K562 (cell line): ENCODE measurements around the gene ZCWPW1. TPM values are rescaled to one million over a fixed set of nuclear protein-coding genes. Genes with fewer than 3 reads are reported as not detected.

Experiments
- ATAC-seq: fragments of 200-7000 bp; cut with Tn5 transposase; 3 replicates; pipeline ENCODE4 v1.9.1; 2020; ENCODE audit warnings: moderate library complexity
- BruUV-seq: library from RNA; stranded (reverse); fragments of 400-500 nt; replicated peaks from 2 replicates; lab custom pipeline; 2021; lab: Mats Ljungman, UMichigan
- CTCF ChIA-PET: fragments of 300-600 bp; formaldehyde crosslinking; extraction: SDS; loops from one replicate; lab custom pipeline; 2021; ENCODE audit warnings: low intra/inter-chr PET ratio; lab: Yijun Ruan, JAX
- POLR2A ChIA-PET: fragments of 300-600, 350-650 bp; sonication (Branson Sonifier 250); formaldehyde crosslinking; extraction: SDS; loops from one replicate; lab custom pipeline; 2021; ENCODE audit warnings: antibody characterized with exemption, inconsistent platforms; lab: Yijun Ruan, JAX
- DNase-seq, 4 experiments: peaks; one replicate each; pipeline versions ENCODE4 v3.0.0 to v3.0.0-alpha.2; 2011 to 2018; ENCODE audit warnings: low spot score in 3 of 4, mixed read lengths in 3 of 4; ENCODE audit errors: extremely low read depth in 1 of 4
- FAIRE-seq: peaks from 2 replicates; lab custom pipeline; 2011; peaks lifted over from hg19 to GRCh38; lab: Jason Lieb, UNC
- H2AFZ ChIP-seq: 2 replicates; pipeline ENCODE4 v1.6.0; 2011; ENCODE audit warnings: low read depth, low read length, control low read depth, inconsistent platforms
- H3K27ac ChIP-seq: fragments of 200-600 bp; 3 replicates; pipeline ENCODE4 v1.8.0; 2011; ENCODE audit warnings: low read depth, mild to moderate bottlenecking, control low read depth, inconsistent platforms, low read length, moderate library complexity, mixed read lengths; ENCODE audit errors: extremely low read depth
- H3K27me3 ChIP-seq, 2 experiments: fragments of 300-600 bp in 1 of 2; 2 replicates in 1 of 2; 3 replicates in 1 of 2; pipeline versions ENCODE4 v1.6.0 to v1.8.0; 2011; ENCODE audit warnings: inconsistent platforms in 2 of 2, low read length in 2 of 2, mild to moderate bottlenecking in 1 of 2, mixed read lengths in 1 of 2, moderate library complexity in 1 of 2; ENCODE audit not compliant: control insufficient read depth in 2 of 2, insufficient read depth in 2 of 2
- H3K36me3 ChIP-seq: fragments of 300-600 bp; 3 replicates; pipeline ENCODE4 v1.8.0; 2011; ENCODE audit warnings: mild to moderate bottlenecking, low read length, inconsistent platforms; ENCODE audit not compliant: control insufficient read depth, insufficient read depth
- H3K4me1 ChIP-seq, 2 experiments: fragments of 200-600 bp in 1 of 2; replicated peaks in 1 of 2; 2 replicates in 1 of 2; 3 replicates in 1 of 2; pipeline versions ENCODE4 v1.5.1 to v1.8.0; 2011; ENCODE audit warnings: inconsistent platforms in 2 of 2, low read length in 2 of 2, mild to moderate bottlenecking in 1 of 2, mixed read lengths in 1 of 2, moderate library complexity in 1 of 2; ENCODE audit not compliant: control insufficient read depth in 2 of 2, insufficient read depth in 2 of 2
- H3K4me2 ChIP-seq: 2 replicates; pipeline ENCODE4 v1.6.1; 2011; ENCODE audit warnings: low read length, control low read depth, inconsistent platforms, mixed read lengths; ENCODE audit not compliant: insufficient read depth
- H3K4me3 ChIP-seq: fragments of 200-600 bp; sonication (generic), shearing (Covaris generic); 2 replicates; pipeline ENCODE4 v1.5.1; 2016; ENCODE audit warnings: control low read depth, inconsistent platforms
- H3K79me2 ChIP-seq: fragments of 200-600 bp; 3 replicates; pipeline ENCODE4 v1.8.0; 2011; ENCODE audit warnings: low read length, inconsistent platforms; ENCODE audit not compliant: control insufficient read depth, insufficient read depth
- H3K9ac ChIP-seq, 2 experiments: 2 replicates each; pipeline versions ENCODE4 v1.6.0 to v1.6.1; 2011; ENCODE audit warnings: low read depth in 2 of 2, low read length in 2 of 2, control low read depth in 1 of 2, inconsistent platforms in 1 of 2, mild to moderate bottlenecking in 1 of 2, mixed read lengths in 1 of 2; ENCODE audit not compliant: insufficient read depth in 1 of 2
- H3K9me1 ChIP-seq: one replicate; pipeline ENCODE4 v1.6.0; 2011; ENCODE audit warnings: inconsistent platforms, mild to moderate bottlenecking, low read length, moderate library complexity; ENCODE audit not compliant: control insufficient read depth, insufficient read depth
- H3K9me3 ChIP-seq: replicated peaks from 2 replicates; pipeline ENCODE4 v1.5.1; 2011; ENCODE audit warnings: low read depth, low read length, inconsistent platforms; ENCODE audit not compliant: control insufficient read depth, insufficient read depth
- H4K20me1 ChIP-seq: replicated peaks from 2 replicates; pipeline ENCODE4 v1.6.1; 2011; ENCODE audit warnings: low read length, inconsistent platforms, mixed read lengths; ENCODE audit not compliant: control insufficient read depth, insufficient read depth
- CREB1 ChIP-seq, 2 experiments: sonication (generic) in 1 of 2; formaldehyde crosslinking in 1 of 2; IDR thresholded peaks; 2 replicates each; pipeline versions ENCODE4 v1.6.1 to v1.8.0; 2012 to 2022; ENCODE audit warnings: inconsistent platforms in 1 of 2, mild to moderate bottlenecking in 1 of 2, missing genetic modification reagents in 1 of 2, moderate library complexity in 1 of 2
- DPF2 ChIP-seq: fragments of 450-650 bp; IDR thresholded peaks from 2 replicates; pipeline ENCODE4 v1.6.1; 2016
- FOXM1 ChIP-seq, 2 experiments: fragments of 450-650 bp in 1 of 2; sonication (generic) in 1 of 2; formaldehyde crosslinking in 1 of 2; IDR thresholded peaks; 2 replicates each; pipeline versions ENCODE4 v1.6.1 to v1.9.0; 2017 to 2022; ENCODE audit warnings: low read depth in 2 of 2, mild to moderate bottlenecking in 2 of 2, missing genetic modification reagents in 1 of 2, moderate library complexity in 1 of 2
- HDAC1 ChIP-seq, 2 experiments: fragments of 450-650 bp; IDR thresholded peaks; 2 replicates each; pipeline ENCODE4 v1.6.1; 2016 to 2017; ENCODE audit warnings: inconsistent platforms in 1 of 2, mild to moderate bottlenecking in 1 of 2, moderate library complexity in 1 of 2
- HDGF ChIP-seq: fragments of 450-650 bp; IDR thresholded peaks from 2 replicates; pipeline ENCODE4 v1.6.1; 2016
- MCM5 ChIP-seq: fragments of 450-650 bp; IDR thresholded peaks from 2 replicates; pipeline ENCODE4 v1.6.1; 2016; ENCODE audit warnings: low read depth
- MIER1 ChIP-seq: fragments of 450-650 bp; IDR thresholded peaks from 2 replicates; pipeline ENCODE4 v1.6.1; 2016; ENCODE audit warnings: antibody characterized with exemption, mild to moderate bottlenecking, low read depth
- NR4A1 ChIP-seq, 2 experiments: fragments of 250-450 bp in 1 of 2; fragments of 450-650 bp in 1 of 2; sonication (Bioruptor Pico) in 1 of 2; IDR thresholded peaks; 2 replicates each; pipeline versions ENCODE4 v1.4.0 to v1.6.1; 2016 to 2020; ENCODE audit warnings: mild to moderate bottlenecking in 2 of 2, missing compliant biosample characterization in 1 of 2, missing genetic modification characterization in 1 of 2, moderate library complexity in 1 of 2
- NRF1 ChIP-seq, 2 experiments: fragments of 450-650 bp; IDR thresholded peaks in 1 of 2; conservative IDR thresholded peaks in 1 of 2; 2 replicates each; pipeline ENCODE4 v1.6.1; 2014; ENCODE audit warnings: mild to moderate bottlenecking in 2 of 2
- PHB ChIP-seq: fragments of 250-450 bp; sonication (Bioruptor Pico); IDR thresholded peaks from 2 replicates; pipeline ENCODE4 v1.5.0; 2021
- PHTF2 ChIP-seq: fragments of 250-450 bp; sonication (Bioruptor Pico); IDR thresholded peaks from 2 replicates; pipeline ENCODE4 v1.5.0; 2021; ENCODE audit warnings: mild to moderate bottlenecking
- RBM39 ChIP-seq: fragments of 200-400 bp; formaldehyde crosslinking; optimal IDR thresholded peaks from 2 replicates; pipeline ENCODE3; 2018; ENCODE audit warnings: low read depth, low read length
- TEAD1 ChIP-seq, 2 experiments: fragments of 450-650 bp in 1 of 2; sonication (generic) in 1 of 2; formaldehyde crosslinking; IDR thresholded peaks; 2 replicates each; pipeline versions ENCODE4 v1.4.0 to v1.8.0; 2020 to 2022; ENCODE audit warnings: mild to moderate bottlenecking in 2 of 2, missing genetic modification reagents in 1 of 2
- ZBTB8A ChIP-seq: fragments of 450-650 bp; IDR thresholded peaks from 2 replicates; pipeline ENCODE4 v1.6.1; 2018; ENCODE audit warnings: mild to moderate bottlenecking, moderate library complexity; ENCODE audit not compliant: partially characterized antibody
- ZNF143 ChIP-seq: sonication (generic); formaldehyde crosslinking; IDR thresholded peaks from 2 replicates; pipeline ENCODE4 v1.9.0; 2022; ENCODE audit warnings: mild to moderate bottlenecking, missing genetic modification reagents
- WGBS: fragments of 100-300 bp; shearing (Covaris generic); methylation state at CpG from one replicate; pipeline ENCODE4 v1.1.6; 2016; ENCODE audit warnings: low coverage, mixed read lengths; ENCODE audit not compliant: insufficient coverage; ENCODE audit errors: missing lambda C conversion rate; 5-methylcytosine and 5-hydroxymethylcytosine counted together
- in situ Hi-C: fragments of 300-500 bp; cut with MboI; formaldehyde crosslinking; loops from 4 replicates; pipeline ENCODE4 v1.15.0; 2018; ENCODE audit warnings: inconsistent platforms, mixed read lengths
- intact Hi-C: fragments of 100-400 bp; cut with micrococcal nuclease; formaldehyde crosslinking; loops from 2 replicates; pipeline ENCODE4 v1.14.2; 2022
- polyA plus RNA-seq, 8 experiments: library from polyadenylated mRNA; depleted of rRNA in 4 of 8; stranded (reverse) in 5 of 8; unstranded in 3 of 8; fragments of >200 nt; fragmentation: Nextera tagmentation in 2 of 8; fragmentation: Illumina TruSeq in 1 of 8; extraction: Ambion mirVana in 2 of 8; extraction: Trizol in 1 of 8; gene quantifications; 2 replicates each; pipeline versions ENCODE4 v1.2.1 to v1.2.3, GENCODE V29; 2011 to 2014; ENCODE audit warnings: inconsistent platforms in 1 of 8, missing spikeins in 1 of 8
- total RNA-seq, 7 experiments: library from RNA; depleted of rRNA in 6 of 7; stranded (reverse); fragments of >200 nt in 6 of 7; fragmentation: Illumina TruSeq in 2 of 7; extraction: Trizol in 2 of 7; gene quantifications; 2 replicates each; pipeline versions ENCODE4 v1.2.1 to v1.2.3, GENCODE V29; 2011 to 2021; ENCODE audit warnings: low replicate concordance in 1 of 7
- TF ChIP-seq, protein P1 (sequence below): fragments of 200-800 bp; sonication (Bioruptor generic); IDR thresholded peaks from 2 replicates; pipeline ENCODE4 v1.6.1; 2017; ENCODE audit warnings: missing genetic modification characterization, missing compliant biosample characterization
- TF ChIP-seq, protein P2 (sequence below): IDR thresholded peaks from 2 replicates; pipeline ENCODE4 v1.6.1; 2011; ENCODE audit not compliant: insufficient read length; ENCODE audit errors: extremely low read depth

Gene ZCWPW1
- total and polyA plus RNA-seq, 9 of the 15 experiments (the other 6 are each of a cell fraction or from before 2014, with no cell fraction given), result 0.18 to 1.7 (median 1.2) TPM

DNA sequence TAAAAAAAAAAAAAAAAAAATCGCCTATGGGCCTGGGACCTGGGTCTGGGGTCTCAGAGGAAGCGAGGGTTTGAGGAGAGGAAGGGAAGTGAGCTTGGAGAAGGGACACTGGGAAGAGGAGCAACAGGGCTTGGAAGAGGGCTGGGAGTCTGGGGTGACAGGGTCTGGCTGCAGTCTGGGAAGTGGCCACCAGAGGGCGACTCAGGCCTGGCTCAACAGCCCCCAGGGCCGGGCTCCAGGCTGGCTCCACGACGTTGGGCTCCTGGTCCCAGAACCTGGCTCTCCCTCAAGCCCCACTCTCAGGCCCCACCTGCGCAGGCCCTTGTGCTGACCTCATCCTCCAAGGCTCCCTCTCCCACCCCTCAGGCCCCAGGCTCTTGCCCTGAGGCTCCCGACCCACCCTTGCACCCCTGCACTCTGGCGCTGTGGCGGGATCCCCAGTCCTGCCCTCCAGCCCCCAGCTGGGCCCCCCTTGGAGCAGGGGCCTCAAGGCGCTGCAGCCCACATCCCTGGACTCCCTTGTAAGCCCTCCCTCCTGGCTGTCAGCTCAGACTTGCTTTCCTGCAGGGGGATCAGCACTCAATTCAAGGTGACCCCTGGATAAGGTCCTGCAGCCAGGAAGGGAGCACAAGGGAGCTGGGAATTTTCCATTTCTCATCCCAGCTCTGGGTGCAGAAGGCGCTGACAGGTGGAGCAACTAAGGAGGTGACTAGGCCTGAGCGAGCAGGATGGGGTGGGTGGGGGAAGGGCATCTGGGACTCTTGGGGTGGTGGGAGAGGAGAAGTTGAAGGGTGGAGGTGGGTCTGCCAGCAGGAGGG is 40.9 kb upstream of the ZCWPW1 start:
- H3K4me1 ChIP-seq, result peaks cover 17 to 52% of the 10 kb centered on the region in 2 experiments
- H3K79me2 ChIP-seq, result peaks cover 15% of the 10 kb centered on the region
- H3K27me3 ChIP-seq, result no peaks in the 10 kb centered on the region
- CTCF ChIA-PET, result interaction anchor here (0.6 to 2.6 kb wide), 12 partner anchors 9 to 815 kb away, joined by 3 to 26 read pairs (median 5); partner anchors contain the start of genes NYAP1 and TSC22D4
- no peak overlapping the region for H3K27ac ChIP-seq
- POLR2A ChIA-PET, result interaction anchor here (0.6 to 2.2 kb wide), 7 partner anchors 9 to 117 kb away, joined by 3 to 7 read pairs (median 3); partner anchors contain the start of genes FBXO24, LRCH4 and ZCWPW1
- FAIRE-seq (peak; percentile 90), DNase-seq (peak; percentile 88 to 92 (median 90)), ATAC-seq (peak; percentile 87)
- no peak overlapping the region for H2AFZ ChIP-seq
- 33% methylated on average over 13 of the region's 13 CpGs for whole genome bisulfite sequencing
- intact Hi-C loops, result loop anchor here (1.0 to 5.0 kb wide), 4 partner anchors 14 to 383 kb away; partner anchors contain the start of genes NYAP1 and SLC12A9
- in situ Hi-C loops, result loop anchor here (25.0 kb wide), 1 partner anchor 93 kb away; the partner anchor contains the start of gene SAP25
- peak overlapping the region in 1 of 2 experiments; percentile 82; a peak in 2 of 4 replicates for H3K9ac ChIP-seq
- H3K4me2 ChIP-seq, result no peak overlapping the region
- H3K4me3 ChIP-seq, result no peak overlapping the region
- H3K9me1 ChIP-seq, result peaks cover 6% of the 10 kb centered on the region
- H3K9me3 ChIP-seq, result no peaks in the 10 kb centered on the region
- peaks cover 8% of the 10 kb centered on the region for H4K20me1 ChIP-seq
- peaks cover 62% of the 10 kb centered on the region for H3K36me3 ChIP-seq
- BruUV-seq, result no TSS peak
- TF ChIP-seq PHTF2 (no peak), FOXM1 (IDR thresholded peaks at IDR 0.05; ENCODE audit: low read depth) (no peak), FOXM1 (CRISPR knock-in tag; IDR thresholded peaks at IDR 0.05; ENCODE audit: low read depth) (no peak), HDAC1 (IDR thresholded peaks at IDR 0.05) (no peak), ZNF143 (CRISPR knock-in tag) (0 out of 2 replicates have a peak, but pooled peaks have one; percentile 35), MCM5 (no peak), CREB1 (IDR thresholded peaks at IDR 0.05) (no peak), CREB1 (CRISPR knock-in tag; IDR thresholded peaks at IDR 0.05) (peak; percentile 48; the same call in 1 of the 2 replicates), MIER1 (no peak), RBM39 (peak; percentile 49), NRF1 (conservative IDR thresholded peaks at IDR 0.05 in 1 of 2, IDR thresholded peaks at IDR 0.05 in 1 of 2) (peak; percentile 70 to 72), PHB (CRISPR knock-in tag) (peak; percentile 20; the same call in 1 of the 2 replicates), NR4A1 (CRISPR knock-in tag; IDR thresholded peaks at IDR 0.05) (no peak), NR4A1 (tag; IDR thresholded peaks at IDR 0.05) (no peak), DPF2 (no peak), ZBTB8A (no peak), TEAD1 (CRISPR knock-in tag; IDR thresholded peaks at IDR 0.05) (0 out of 4 replicates have a peak, but pooled peaks of 1 of the 2 experiments have one; percentile 44), HDGF (0 out of 2 replicates have a peak, but pooled peaks have one; percentile 16)
- TF ChIP-seq, protein P1, sequence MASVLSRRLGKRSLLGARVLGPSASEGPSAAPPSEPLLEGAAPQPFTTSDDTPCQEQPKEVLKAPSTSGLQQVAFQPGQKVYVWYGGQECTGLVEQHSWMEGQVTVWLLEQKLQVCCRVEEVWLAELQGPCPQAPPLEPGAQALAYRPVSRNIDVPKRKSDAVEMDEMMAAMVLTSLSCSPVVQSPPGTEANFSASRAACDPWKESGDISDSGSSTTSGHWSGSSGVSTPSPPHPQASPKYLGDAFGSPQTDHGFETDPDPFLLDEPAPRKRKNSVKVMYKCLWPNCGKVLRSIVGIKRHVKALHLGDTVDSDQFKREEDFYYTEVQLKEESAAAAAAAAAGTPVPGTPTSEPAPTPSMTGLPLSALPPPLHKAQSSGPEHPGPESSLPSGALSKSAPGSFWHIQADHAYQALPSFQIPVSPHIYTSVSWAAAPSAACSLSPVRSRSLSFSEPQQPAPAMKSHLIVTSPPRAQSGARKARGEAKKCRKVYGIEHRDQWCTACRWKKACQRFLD, result no peak
- TF ChIP-seq, protein P2, sequence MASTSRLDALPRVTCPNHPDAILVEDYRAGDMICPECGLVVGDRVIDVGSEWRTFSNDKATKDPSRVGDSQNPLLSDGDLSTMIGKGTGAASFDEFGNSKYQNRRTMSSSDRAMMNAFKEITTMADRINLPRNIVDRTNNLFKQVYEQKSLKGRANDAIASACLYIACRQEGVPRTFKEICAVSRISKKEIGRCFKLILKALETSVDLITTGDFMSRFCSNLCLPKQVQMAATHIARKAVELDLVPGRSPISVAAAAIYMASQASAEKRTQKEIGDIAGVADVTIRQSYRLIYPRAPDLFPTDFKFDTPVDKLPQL, result no peak
